Ovary (tissue), 3 donors: Measurements from ENCODE around the gene CCDC150.

Experiments
- CTCF ChIP-seq, 3 donors: fragments of 450-650 bp in 2 of 3; fragments of 200-600 bp in 1 of 3; IDR thresholded peaks; one replicate each; pipeline versions ENCODE4 v1.5.1 to v1.8.0; 2016 to 2022; ENCODE audit warnings: antibody characterized with exemption in 3 of 3, mild to moderate bottlenecking in 1 of 3
- POLR2A ChIP-seq: fragments of 450-650 bp; IDR thresholded peaks from one replicate; pipeline ENCODE4 v1.6.1; 2017; ENCODE audit warnings: antibody characterized with exemption, mild to moderate bottlenecking, moderate library complexity
- donor health status: DM: no; HTN: no; CAD: no.

GRCh38 chr2:196618661-196619060, 20.9 kb upstream of the CCDC150 start:
- TF ChIP-seq CTCF (IDR thresholded peaks at IDR 0.05) (no peak), POLR2A (no peak)
